NB4 (cell line): ENCODE data around the gene UQCC3.

ENCODE experiments used
- POLR2A ChIP-seq: IDR thresholded peaks from 2 replicates; pipeline ENCODE4 v1.6.1; 2011; ENCODE audit warnings: mild to moderate bottlenecking; ENCODE audit not compliant: insufficient read length; ENCODE audit errors: extremely low read depth
- TF ChIP-seq, protein P1 (sequence below): IDR thresholded peaks from one replicate; pipeline ENCODE4 v1.5.1; 2012; ENCODE audit warnings: low read depth, low read length

DNA sequence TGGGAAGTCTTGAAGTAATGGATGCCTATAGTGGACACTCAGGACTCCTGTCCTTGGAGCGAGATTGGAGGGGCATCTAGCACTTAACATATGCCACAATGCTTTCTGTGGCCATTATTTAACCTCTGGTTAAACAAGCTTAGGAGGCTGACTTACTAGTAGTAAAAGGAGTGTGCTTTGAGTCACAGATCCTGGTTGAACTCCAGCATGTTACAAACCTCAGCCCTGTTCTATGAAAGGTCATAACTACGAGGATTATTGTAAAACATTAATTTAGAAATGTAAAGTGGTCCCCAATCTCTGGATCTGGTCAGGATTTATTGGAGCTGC lies 1.7 kb downstream of the UQCC3 start:
- TF ChIP-seq, protein P1, sequence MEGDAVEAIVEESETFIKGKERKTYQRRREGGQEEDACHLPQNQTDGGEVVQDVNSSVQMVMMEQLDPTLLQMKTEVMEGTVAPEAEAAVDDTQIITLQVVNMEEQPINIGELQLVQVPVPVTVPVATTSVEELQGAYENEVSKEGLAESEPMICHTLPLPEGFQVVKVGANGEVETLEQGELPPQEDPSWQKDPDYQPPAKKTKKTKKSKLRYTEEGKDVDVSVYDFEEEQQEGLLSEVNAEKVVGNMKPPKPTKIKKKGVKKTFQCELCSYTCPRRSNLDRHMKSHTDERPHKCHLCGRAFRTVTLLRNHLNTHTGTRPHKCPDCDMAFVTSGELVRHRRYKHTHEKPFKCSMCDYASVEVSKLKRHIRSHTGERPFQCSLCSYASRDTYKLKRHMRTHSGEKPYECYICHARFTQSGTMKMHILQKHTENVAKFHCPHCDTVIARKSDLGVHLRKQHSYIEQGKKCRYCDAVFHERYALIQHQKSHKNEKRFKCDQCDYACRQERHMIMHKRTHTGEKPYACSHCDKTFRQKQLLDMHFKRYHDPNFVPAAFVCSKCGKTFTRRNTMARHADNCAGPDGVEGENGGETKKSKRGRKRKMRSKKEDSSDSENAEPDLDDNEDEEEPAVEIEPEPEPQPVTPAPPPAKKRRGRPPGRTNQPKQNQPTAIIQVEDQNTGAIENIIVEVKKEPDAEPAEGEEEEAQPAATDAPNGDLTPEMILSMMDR: no peak
- TF ChIP-seq POLR2A: no peak
